T-helper 1 cell treated with Interleukin-12 subunit alpha and Interleukin-12 subunit beta and Interleukin-4 antibody, amounts not matched to agents 30 μg/mL and 1 μg/mL, for 36 hours (primary cell): ENCODE data around the gene ULK4.
"Not testable (repeated sequence)": the region's sequence is repeated elsewhere in the genome, so short reads cannot be mapped to it uniquely, and the experiment has no call there.

ENCODE experiments used
- H3K27ac Mint-ChIP-seq: one replicate; pipeline ENCODE4 v1.8.0; 2021; ENCODE audit warnings: mild to moderate bottlenecking, mixed read lengths
- H3K27me3 Mint-ChIP-seq: one replicate; pipeline ENCODE4 v1.8.0; 2021; ENCODE audit warnings: low read depth, mixed read lengths
- H3K36me3 Mint-ChIP-seq: one replicate; pipeline ENCODE4 v1.8.0; 2021; ENCODE audit warnings: low read depth, mixed read lengths
- H3K4me1 Mint-ChIP-seq: one replicate; pipeline ENCODE4 v1.8.0; 2021; ENCODE audit warnings: low read depth, mixed read lengths
- H3K4me3 Mint-ChIP-seq: one replicate; pipeline ENCODE4 v1.8.0; 2021; ENCODE audit warnings: mild to moderate bottlenecking, moderate library complexity, mixed read lengths
- H3K9me3 Mint-ChIP-seq: one replicate; pipeline ENCODE4 v1.8.0; 2021; ENCODE audit warnings: mixed read lengths

ULK4 gene

DNA sequence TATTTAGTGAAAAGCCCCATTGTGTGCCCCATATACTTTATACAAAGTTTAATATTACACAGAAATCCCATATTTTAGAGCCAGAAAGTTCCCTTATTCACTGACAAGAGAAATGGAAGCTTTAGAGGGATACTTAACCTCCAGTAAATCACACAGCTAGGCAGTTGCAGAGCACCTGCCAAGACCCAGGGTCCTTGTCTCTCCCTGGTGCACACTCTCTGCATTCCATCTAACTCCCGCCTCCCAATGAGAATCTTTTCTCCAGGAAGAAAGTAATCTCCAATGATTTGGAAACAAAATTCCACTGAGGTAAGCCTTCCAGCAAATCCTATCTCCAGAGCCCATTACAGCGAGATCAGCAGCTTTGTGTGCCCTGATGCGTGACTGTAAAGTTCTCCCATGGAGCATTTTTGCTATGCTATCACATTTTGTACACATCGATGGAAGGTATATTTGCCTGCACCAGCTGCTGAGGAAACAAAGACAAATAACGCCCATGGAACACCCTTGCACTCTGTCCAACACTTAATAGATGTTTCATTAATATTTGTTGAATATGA is 41.4 kb downstream of the ULK4 start:
- Mint-ChIP-seq H3K36me3 (no peaks in the 10 kb centered on the region), H3K9me3 (no peaks in the 10 kb centered on the region), H3K4me3 (no peak overlapping the region), H3K27ac (no peak overlapping the region), H3K4me1 (peaks cover 2% of the 10 kb centered on the region), H3K27me3 (no peaks in the 10 kb centered on the region)

DNA sequence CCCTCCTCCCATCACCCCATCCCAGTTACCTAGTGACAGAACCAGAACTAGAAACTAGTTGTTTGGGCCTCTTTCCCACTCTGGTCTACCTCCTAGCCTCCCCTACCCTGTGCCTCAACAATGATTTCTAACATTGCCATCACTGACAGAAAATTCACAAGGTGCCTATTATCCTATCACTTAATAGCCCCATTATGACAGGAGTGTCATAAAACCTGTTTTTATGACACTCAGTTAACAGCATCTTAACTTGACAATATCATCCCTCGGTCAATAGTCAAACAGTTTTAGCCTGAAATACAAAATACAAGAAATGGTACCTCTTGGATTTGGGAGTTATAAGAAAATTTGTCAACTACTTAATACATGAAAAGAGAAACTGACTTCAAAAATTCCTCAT is 46.5 kb downstream of the ULK4 start:
- no peak overlapping the region for H3K27ac Mint-ChIP-seq
- no peaks in the 10 kb centered on the region for H3K9me3 Mint-ChIP-seq
- no peaks in the 10 kb centered on the region for H3K4me1 Mint-ChIP-seq
- no peaks in the 10 kb centered on the region for H3K27me3 Mint-ChIP-seq
- no peak overlapping the region for H3K4me3 Mint-ChIP-seq
- H3K36me3 Mint-ChIP-seq, result peaks cover 2% of the 10 kb centered on the region

DNA sequence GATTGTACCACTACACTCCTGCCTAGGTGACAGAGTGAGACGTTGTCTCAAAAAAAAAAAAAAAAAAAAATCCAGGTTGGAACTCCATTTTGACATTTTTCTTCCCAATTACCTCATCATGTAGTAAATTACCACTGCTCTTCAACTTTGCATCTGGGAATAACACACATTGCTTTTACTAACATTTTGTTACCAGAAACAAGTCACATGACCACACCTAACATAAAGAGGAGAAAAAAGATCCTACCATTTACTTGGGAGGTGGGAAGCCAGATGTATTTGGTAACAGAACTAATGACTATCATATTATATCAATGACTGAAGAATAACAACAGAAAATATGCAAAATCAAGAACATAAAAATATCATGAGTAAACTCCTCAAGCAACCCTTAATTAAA is 49.6 kb downstream of the ULK4 start:
- H3K9me3 Mint-ChIP-seq, result no peaks in the 10 kb centered on the region
- H3K27ac Mint-ChIP-seq, result no peak overlapping the region
- peaks cover 2% of the 10 kb centered on the region for H3K4me1 Mint-ChIP-seq
- H3K27me3 Mint-ChIP-seq, result no peaks in the 10 kb centered on the region
- H3K4me3 Mint-ChIP-seq, result no peak overlapping the region
- H3K36me3 Mint-ChIP-seq, result peaks cover 2% of the 10 kb centered on the region

DNA sequence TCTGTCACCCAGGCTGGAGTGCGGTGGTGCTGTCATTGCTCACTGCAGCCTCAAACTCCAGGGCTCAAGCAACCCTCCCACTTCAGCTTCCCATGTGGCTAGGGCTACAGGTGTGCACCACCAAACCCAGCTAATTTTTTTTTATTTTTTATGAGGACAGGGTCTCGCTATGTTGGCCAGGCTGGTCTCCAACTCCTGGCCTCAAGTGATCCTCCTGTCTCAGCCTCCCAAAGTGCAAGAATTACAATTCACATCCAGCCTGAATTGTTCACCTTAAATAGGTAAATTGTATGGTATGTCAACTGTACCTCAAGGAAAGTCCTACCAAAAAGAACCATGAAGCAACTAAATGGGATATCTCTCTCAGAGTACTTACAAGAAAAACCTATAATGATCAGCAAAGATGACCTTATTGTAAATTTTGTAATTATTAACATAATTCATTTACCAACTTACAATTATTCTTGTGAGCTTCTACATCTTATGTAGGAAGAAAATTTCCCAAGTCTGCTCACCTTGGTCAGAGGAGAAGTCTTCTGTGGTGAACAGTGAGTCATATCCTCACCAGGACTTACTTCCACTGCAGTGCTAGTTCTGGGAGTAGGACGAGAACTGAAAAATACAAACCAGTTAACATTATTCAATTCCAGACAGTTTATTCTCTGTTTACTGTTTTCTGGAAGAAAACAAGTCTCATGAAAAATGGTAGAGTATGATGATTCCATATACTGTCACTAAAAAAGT is 54.4 kb downstream of the ULK4 start:
- Mint-ChIP-seq H3K9me3 (no peaks in the 10 kb centered on the region), H3K4me3 (no peak overlapping the region), H3K27me3 (no peaks in the 10 kb centered on the region), H3K36me3 (peaks cover 4% of the 10 kb centered on the region), H3K4me1 (peaks cover 2% of the 10 kb centered on the region), H3K27ac (no peak overlapping the region)

DNA sequence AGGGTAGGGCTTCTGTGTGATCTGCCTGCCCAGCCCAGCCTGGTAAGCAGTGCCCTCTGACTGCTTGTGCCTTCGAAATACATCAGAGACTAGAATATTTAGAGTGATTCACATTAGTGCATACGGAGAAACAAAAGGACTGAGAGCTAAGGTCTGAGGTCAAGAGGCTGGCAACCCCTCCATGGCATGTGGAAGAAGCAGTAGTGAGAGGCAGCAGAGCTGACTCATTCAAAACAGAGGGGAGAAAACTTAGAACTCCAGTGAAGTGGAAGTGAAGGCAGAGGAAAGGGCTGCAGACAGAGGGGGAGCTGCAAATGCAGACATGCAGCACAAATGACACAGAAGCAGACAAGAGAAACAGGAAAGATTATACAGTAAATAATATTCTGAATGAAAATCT is 61.6 kb downstream of the ULK4 start:
- Mint-ChIP-seq H3K9me3 (no peaks in the 10 kb centered on the region), H3K4me3 (no peak overlapping the region), H3K27ac (no peak overlapping the region), H3K36me3 (peaks cover 9% of the 10 kb centered on the region), H3K4me1 (no peaks in the 10 kb centered on the region), H3K27me3 (no peaks in the 10 kb centered on the region)

DNA sequence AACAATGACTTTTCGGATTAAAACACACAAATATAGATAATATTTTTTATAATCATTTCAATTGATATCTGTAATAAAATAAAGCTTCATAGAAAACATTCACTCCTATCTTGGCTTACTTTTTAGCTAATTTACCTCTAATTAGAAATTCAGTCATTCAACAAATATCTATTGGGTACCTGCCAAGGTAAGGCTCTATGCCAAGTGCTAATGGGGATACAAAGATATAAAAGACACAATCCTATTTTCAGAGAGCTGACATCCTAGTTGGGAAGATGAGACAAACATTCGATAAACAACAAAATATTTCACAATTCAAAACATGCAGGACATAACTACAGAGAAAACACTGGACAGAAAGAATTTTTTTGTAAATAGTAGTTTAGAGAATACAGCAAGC is 63.3 kb downstream of the ULK4 start:
- no peaks in the 10 kb centered on the region for H3K9me3 Mint-ChIP-seq
- peaks cover 9% of the 10 kb centered on the region for H3K36me3 Mint-ChIP-seq
- no peaks in the 10 kb centered on the region for H3K4me1 Mint-ChIP-seq
- H3K27me3 Mint-ChIP-seq, result no peaks in the 10 kb centered on the region
- H3K4me3 Mint-ChIP-seq, result no peak overlapping the region
- no peak overlapping the region for H3K27ac Mint-ChIP-seq

DNA sequence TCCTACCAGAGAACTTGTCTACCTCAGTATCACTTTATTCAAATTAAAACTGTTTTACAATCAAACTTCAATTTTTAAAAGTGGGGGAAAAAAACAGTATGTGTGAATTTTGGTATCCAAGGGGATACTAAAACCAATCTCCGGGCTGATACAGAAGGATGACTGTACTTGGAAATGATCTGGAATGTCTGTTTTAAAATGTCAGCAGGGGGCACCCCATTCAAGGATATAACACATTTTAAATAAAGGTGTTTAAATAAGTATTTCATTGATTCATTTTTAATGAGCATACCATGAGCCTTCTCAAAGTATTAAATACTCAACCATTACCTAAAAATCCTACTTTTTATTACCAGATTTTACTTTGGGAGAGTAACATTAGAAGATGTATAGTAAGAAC is 67.9 kb downstream of the ULK4 start:
- Mint-ChIP-seq H3K27ac (no peak overlapping the region), H3K9me3 (peaks cover 16% of the 10 kb centered on the region), H3K36me3 (peaks cover 10% of the 10 kb centered on the region), H3K4me3 (no peak overlapping the region), H3K27me3 (no peaks in the 10 kb centered on the region), H3K4me1 (no peaks in the 10 kb centered on the region)

DNA sequence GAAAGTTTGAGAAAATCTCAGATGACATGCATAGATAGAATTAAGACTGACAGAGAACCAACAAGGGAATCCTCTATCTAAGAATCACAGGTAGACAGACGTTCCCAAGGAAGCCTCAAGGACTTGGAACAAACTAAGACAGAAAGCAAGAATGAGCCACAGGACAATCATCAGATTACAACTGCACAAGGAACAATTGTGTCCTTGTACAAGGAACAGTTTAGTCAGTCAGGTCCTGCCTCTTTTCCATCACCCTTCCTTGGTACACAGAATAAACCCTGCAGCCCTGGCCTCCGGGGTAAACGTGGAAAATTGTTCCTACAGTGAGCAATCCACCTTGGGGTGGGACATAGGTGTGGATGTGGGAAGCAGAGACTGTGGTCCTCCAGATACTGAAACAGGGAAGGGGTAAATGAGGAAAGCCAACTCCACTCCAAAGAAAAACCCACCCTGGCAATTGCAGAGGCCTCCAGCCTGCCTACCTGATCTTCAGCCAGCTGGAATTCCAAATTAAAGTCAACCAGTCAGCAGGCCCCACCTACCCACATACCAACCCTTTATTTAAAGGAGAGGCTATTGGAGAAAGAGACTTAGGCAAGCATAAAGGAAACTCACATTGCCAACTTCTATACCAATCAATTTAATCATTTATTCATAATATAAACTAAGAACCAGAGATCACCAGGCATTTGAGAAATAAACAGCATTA is 73.4 kb downstream of the ULK4 start:
- H3K36me3 Mint-ChIP-seq, result peaks cover 6% of the 10 kb centered on the region
- peaks cover 16% of the 10 kb centered on the region for H3K9me3 Mint-ChIP-seq
- no peak overlapping the region for H3K4me3 Mint-ChIP-seq
- no peaks in the 10 kb centered on the region for H3K4me1 Mint-ChIP-seq
- H3K27me3 Mint-ChIP-seq, result no peaks in the 10 kb centered on the region
- H3K27ac Mint-ChIP-seq, result no peak overlapping the region

DNA sequence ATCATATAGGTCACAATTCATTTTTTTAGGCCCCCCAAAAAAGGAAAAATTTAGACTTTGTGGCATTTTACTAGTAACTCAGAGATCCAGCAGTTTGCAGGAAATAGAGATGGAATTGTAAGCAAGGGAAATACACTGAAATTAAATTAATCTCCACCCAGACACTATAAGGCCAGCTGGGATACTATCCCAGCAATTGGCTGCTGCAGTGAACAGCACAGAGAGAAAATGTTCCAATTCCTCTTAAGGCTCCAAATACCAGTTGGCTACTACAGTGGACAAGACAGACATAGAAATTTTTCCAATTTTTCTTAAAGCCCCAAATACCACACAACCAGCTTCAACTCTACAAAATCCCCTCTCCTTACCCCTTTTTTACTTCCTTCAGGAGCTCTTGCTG is 78.9 kb downstream of the ULK4 start:
- Mint-ChIP-seq H3K36me3 (no peaks in the 10 kb centered on the region), H3K27ac (no peak overlapping the region), H3K4me1 (no peaks in the 10 kb centered on the region), H3K9me3 (no peaks in the 10 kb centered on the region), H3K27me3 (no peaks in the 10 kb centered on the region), H3K4me3 (no peak overlapping the region)

DNA sequence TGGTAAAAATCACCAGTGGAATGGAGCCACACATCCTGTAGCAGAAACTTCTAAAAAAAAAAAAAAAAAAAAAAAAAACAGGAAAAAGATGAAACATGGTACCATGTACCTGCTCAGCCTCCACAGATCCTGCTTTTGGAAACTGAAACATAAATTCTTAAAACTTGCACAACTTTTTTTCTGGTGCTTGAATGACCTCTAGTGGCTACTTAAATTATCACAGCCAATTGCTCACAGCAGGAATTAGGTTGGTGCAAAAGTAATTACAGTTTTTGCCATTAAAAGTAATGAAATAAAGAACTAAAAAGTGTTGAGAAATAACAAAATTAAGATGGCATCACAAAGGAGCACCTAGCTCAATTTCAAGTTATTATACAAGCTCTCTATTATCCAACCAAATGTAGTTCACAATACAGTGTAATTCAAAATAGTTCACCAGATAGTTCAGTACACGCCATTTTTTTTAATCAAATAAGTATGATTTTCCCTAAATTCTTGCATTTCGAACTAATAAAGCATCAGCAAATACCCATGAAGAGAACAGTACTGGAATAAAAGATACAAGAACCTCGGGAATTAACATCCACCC is 80.6 kb downstream of the ULK4 start:
- H3K27ac Mint-ChIP-seq, result no peak overlapping the region
- no peaks in the 10 kb centered on the region for H3K4me1 Mint-ChIP-seq
- H3K27me3 Mint-ChIP-seq, result no peaks in the 10 kb centered on the region
- no peak overlapping the region for H3K4me3 Mint-ChIP-seq
- no peaks in the 10 kb centered on the region for H3K36me3 Mint-ChIP-seq
- no peaks in the 10 kb centered on the region for H3K9me3 Mint-ChIP-seq

DNA sequence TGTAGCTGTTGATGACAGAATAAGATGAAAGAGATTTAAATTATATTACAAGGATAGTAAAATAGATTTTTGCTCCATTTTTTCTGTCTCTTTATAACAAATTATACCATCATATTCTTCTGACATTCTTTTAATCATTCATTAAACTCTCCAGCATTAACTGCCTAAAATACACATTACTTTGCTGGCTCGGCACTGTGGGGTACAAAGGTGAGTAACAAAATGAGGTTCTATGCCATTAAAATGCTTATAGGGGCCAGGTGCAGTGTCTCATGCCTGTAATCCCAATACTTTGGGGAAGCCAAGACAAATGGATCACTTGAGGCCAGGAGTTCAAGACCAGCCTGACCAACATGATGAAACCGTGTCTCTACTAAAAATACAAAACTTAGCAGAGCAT is 81.5 kb downstream of the ULK4 start:
- no peaks in the 10 kb centered on the region for H3K9me3 Mint-ChIP-seq
- H3K36me3 Mint-ChIP-seq, result no peaks in the 10 kb centered on the region
- no peak overlapping the region for H3K4me3 Mint-ChIP-seq
- H3K27ac Mint-ChIP-seq, result no peak overlapping the region
- no peaks in the 10 kb centered on the region for H3K4me1 Mint-ChIP-seq
- H3K27me3 Mint-ChIP-seq, result no peaks in the 10 kb centered on the region

DNA sequence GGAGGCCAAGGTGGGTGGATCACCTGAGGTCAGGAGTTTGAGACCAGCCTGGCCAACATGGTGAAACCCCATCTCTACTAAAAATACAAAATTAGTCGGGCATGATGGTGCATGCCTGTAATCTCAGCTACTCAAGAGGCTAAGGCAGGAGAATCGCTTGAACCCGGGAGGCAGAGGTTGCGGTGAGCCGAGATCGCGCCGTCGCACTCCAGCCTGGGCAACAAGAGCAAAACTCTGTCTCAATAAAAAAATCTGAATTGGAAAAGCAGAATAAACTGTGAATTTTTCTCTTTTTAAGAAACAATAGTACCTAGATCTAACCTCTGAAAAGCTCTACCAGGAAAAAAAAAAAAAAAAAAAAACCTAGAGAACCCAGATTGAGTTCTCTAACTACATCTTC is 84.2 kb downstream of the ULK4 start:
- not testable (repeated sequence) for H3K4me3 Mint-ChIP-seq, H3K36me3 Mint-ChIP-seq, H3K27me3 Mint-ChIP-seq, H3K9me3 Mint-ChIP-seq, H3K27ac Mint-ChIP-seq, H3K4me1 Mint-ChIP-seq

DNA sequence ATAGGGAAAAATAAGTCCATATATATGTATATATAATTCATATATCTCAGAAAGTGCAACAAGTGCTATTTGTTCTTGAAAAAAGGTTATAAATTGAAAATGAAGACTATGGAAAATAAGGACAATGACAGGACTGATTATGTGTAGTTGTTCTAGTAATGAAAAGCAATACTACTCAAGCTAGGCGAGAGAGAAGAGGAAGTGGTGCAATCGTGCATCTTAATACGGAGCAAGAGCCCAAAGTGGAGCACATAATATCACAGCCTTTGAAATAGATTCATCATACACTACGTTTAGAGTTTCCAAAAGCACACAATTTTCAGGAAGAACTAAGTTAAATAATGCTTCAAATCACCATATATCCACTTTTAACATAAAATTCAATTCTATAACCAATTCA is 87.9 kb downstream of the ULK4 start:
- Mint-ChIP-seq H3K27me3 (no peaks in the 10 kb centered on the region), H3K4me1 (no peaks in the 10 kb centered on the region), H3K36me3 (no peaks in the 10 kb centered on the region), H3K9me3 (no peaks in the 10 kb centered on the region), H3K27ac (no peak overlapping the region), H3K4me3 (no peak overlapping the region)

DNA sequence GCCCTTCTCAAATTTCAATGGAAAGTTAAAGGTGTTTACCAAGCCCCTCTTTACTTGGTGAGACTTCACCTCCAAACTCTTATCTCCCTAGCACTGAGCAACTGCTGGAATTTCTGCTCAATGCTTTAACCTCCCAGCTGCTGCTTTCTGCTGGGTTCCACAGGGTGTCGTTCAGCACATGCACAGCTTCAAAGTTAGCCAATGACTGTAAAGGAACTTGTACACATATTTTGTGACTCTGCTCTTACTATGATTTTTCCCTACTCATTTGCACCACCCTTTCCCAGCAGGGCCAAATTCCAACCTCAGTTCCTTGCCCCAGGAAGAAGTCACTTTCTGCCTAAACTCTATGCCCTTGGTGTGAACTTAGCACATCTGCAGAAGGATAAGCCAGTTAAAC is 89.7 kb downstream of the ULK4 start:
- H3K9me3 Mint-ChIP-seq, result no peaks in the 10 kb centered on the region
- H3K4me1 Mint-ChIP-seq, result no peaks in the 10 kb centered on the region
- no peaks in the 10 kb centered on the region for H3K36me3 Mint-ChIP-seq
- no peak overlapping the region for H3K4me3 Mint-ChIP-seq
- no peak overlapping the region for H3K27ac Mint-ChIP-seq
- no peaks in the 10 kb centered on the region for H3K27me3 Mint-ChIP-seq

DNA sequence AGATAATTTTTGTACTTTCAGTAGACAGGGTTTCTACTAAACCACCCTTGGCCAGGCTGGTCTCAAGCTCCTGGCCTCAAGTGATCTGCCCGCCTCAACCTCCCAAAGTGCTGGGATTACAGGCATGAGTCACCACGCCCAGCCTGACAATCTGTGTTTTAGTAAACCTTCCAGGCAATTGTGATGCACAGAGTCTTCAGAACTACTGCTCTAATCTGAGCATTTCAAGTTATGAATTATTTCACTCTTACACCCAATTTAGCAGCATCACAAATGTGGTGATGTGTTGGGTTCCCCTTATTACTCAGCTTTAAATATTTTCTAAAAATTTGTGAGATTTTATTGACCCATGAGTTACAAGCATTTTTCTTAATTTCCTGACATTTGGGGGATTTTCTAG is 94.4 kb downstream of the ULK4 start:
- no peaks in the 10 kb centered on the region for H3K27me3 Mint-ChIP-seq
- H3K9me3 Mint-ChIP-seq, result peaks cover 3% of the 10 kb centered on the region
- no peaks in the 10 kb centered on the region for H3K36me3 Mint-ChIP-seq
- H3K4me1 Mint-ChIP-seq, result no peaks in the 10 kb centered on the region
- H3K4me3 Mint-ChIP-seq, result no peak overlapping the region
- no peak overlapping the region for H3K27ac Mint-ChIP-seq
